Measurements from ENCODE around the gene MSH2.
"Not testable (repeated sequence)": the region's sequence is repeated elsewhere in the genome, so short reads cannot be mapped to it uniquely, and the experiment has no call there.

The MSH2 gene

GRCh38 chr2:47484396-47484795 lies 81.4 kb downstream of the MSH2 start:
- DNase-seq (ENCODE audit: low spot score) = no peak

GRCh38 chr2:47485177-47485576 lies 82.2 kb downstream of the MSH2 start:
- no peak for DNase-seq (ENCODE audit: low spot score)

- no peak for DNase-seq (ENCODE audit: low spot score)
Measured at GRCh38 chr2:47485751-47486300, 82.9 kb downstream of the MSH2 start.

GRCh38 chr2:47486841-47487497 lies 84.0 kb downstream of the MSH2 start:
- no peak for DNase-seq (ENCODE audit: low spot score)

GRCh38 chr2:47487498-47487875 lies 84.5 kb downstream of the MSH2 start:
- DNase-seq (ENCODE audit: low spot score) = no peak

- no peak for DNase-seq (ENCODE audit: low spot score)
Measured at GRCh38 chr2:47488870-47489584, 86.1 kb downstream of the MSH2 start.

- no peak for DNase-seq (ENCODE audit: low spot score)
Measured at GRCh38 chr2:47490406-47490805, 87.5 kb downstream of the MSH2 start.

- no peak for DNase-seq (ENCODE audit: low spot score)
Measured at GRCh38 chr2:47493317-47494035, 90.5 kb downstream of the MSH2 start.

GRCh38 chr2:47494267-47495130 lies 91.5 kb downstream of the MSH2 start:
- no peak for DNase-seq (ENCODE audit: low spot score)

GRCh38 chr2:47497843-47498460 lies 95.0 kb downstream of the MSH2 start:
- no peak for DNase-seq (ENCODE audit: low spot score)

GRCh38 chr2:47499093-47499492 lies 96.1 kb downstream of the MSH2 start:
- no peak for DNase-seq (ENCODE audit: low spot score)

- DNase-seq (ENCODE audit: low spot score) = no peak
Measured at GRCh38 chr2:47499621-47500309, 96.8 kb downstream of the MSH2 start.

- DNase-seq (ENCODE audit: low spot score) = no peak
Measured at GRCh38 chr2:47501374-47502200, 98.6 kb downstream of the MSH2 start.

- DNase-seq (ENCODE audit: low spot score) = not testable (repeated sequence)
Measured at GRCh38 chr2:47502498-47502897, 99.5 kb downstream of the MSH2 start.

- DNase-seq (ENCODE audit: low spot score) = no peak
Measured at GRCh38 chr2:47503481-47504070, 100.6 kb downstream of the MSH2 start.

- no peak for DNase-seq (ENCODE audit: low spot score)
Measured at GRCh38 chr2:47504174-47504810, 101.3 kb downstream of the MSH2 start.

- DNase-seq (ENCODE audit: low spot score) = no peak
Measured at GRCh38 chr2:47506024-47506423, 103.1 kb downstream of the MSH2 start.

- no peak for DNase-seq (ENCODE audit: low spot score)
Measured at GRCh38 chr2:47506436-47506835, 103.5 kb downstream of the MSH2 start.

GRCh38 chr2:47508080-47508479 lies 105.1 kb downstream of the MSH2 start:
- no peak for DNase-seq (ENCODE audit: low spot score)
